ENCODE measurements around the gene SMPD1.

DNA sequence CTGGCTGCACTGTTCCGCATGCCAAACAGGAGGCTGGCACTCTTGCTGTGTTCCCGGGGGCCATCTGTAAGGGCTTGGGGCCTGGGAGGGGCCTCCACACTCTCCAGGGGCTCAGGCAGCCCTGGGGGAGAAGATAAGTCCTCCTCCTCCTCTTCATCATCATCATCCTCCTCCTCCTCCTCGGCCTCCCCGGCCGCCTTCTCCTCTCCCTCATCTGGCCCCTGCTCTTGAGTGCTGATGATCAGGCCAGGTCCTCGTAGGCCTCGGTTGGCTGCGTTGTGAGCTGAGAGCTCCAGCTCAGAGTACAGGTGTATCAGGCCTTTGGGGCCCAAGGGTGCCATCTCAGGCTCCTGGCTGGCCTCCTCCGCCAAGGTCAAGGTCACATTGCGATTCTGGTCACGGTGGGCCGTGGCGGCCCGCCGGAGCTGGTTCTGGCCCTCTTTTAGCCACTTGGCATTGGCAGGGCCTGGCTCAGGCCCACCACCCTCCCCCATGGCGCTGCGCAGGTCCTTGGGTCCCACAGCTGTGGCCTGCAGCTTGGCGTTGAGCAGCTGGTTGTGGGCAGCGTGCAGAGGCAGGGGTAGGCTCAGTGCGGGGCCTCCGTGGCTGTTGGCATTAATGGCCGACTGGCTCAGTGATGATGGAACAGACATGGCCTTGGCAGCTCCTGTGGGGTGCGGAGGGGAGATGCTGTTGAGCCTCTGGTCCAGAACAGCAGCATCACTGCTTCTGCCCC lies 20.6 kb downstream of the SMPD1 start:
- no peak for TF ChIP-seq YY1 (IDR thresholded peaks at IDR 0.05; ENCODE audit: insufficient read depth, insufficient read length)
- TF ChIP-seq SUZ12 (IDR thresholded peaks at IDR 0.05; ENCODE audit: extremely low read depth, insufficient read depth, insufficient read length), result no peak
- no peak for TF ChIP-seq ZNF274 (IDR thresholded peaks at IDR 0.05; ENCODE audit: low read depth, low read length)
